ENCODE results near the gene FAM20A. TPM values are rescaled to one million over a fixed set of nuclear protein-coding genes. Genes with fewer than 3 reads are reported as not detected.

The FAM20A gene
- total and polyA plus RNA-seq, 2 of the 8 experiments (the other 6 are each of a cell fraction or from before 2014, with no cell fraction given), result 3.6 to 11.9 TPM

DNA sequence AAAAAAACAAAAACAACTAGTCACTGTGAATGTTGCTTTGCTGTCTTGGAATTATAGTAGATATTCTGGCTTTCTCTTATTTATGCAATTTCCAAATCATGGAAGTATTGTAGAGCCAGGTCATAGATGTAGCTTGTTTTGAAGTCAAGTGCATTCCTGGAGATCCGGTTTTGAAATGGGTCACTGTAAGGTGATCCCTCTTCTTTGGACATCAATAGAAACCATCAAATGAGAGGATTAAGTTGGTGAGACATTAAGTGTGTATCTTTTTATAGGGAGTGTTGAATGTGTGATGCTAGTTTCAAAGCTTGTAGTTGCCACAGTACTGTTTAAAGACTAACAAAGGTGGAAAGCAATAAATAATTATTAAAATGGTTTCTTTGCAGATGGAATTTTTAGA is 84.4 kb downstream of the FAM20A start (continued):
- no peak for TF ChIP-seq POU5F1 (IDR thresholded peaks at IDR 0.05; ENCODE audit: low read depth, low read length)
